Stimulated activated CD4-positive, alpha-beta T cell treated with anti-CD3 and anti-CD28 coated beads, Interleukin-4, amount 100 ng/mL, for 24 hours (primary cell): ENCODE measurements around the gene CFAP74.

Experiments
- DNase-seq: peaks from one replicate; pipeline ENCODE4 v3.0.0-alpha.2; 2020

The CFAP74 gene, protein sequence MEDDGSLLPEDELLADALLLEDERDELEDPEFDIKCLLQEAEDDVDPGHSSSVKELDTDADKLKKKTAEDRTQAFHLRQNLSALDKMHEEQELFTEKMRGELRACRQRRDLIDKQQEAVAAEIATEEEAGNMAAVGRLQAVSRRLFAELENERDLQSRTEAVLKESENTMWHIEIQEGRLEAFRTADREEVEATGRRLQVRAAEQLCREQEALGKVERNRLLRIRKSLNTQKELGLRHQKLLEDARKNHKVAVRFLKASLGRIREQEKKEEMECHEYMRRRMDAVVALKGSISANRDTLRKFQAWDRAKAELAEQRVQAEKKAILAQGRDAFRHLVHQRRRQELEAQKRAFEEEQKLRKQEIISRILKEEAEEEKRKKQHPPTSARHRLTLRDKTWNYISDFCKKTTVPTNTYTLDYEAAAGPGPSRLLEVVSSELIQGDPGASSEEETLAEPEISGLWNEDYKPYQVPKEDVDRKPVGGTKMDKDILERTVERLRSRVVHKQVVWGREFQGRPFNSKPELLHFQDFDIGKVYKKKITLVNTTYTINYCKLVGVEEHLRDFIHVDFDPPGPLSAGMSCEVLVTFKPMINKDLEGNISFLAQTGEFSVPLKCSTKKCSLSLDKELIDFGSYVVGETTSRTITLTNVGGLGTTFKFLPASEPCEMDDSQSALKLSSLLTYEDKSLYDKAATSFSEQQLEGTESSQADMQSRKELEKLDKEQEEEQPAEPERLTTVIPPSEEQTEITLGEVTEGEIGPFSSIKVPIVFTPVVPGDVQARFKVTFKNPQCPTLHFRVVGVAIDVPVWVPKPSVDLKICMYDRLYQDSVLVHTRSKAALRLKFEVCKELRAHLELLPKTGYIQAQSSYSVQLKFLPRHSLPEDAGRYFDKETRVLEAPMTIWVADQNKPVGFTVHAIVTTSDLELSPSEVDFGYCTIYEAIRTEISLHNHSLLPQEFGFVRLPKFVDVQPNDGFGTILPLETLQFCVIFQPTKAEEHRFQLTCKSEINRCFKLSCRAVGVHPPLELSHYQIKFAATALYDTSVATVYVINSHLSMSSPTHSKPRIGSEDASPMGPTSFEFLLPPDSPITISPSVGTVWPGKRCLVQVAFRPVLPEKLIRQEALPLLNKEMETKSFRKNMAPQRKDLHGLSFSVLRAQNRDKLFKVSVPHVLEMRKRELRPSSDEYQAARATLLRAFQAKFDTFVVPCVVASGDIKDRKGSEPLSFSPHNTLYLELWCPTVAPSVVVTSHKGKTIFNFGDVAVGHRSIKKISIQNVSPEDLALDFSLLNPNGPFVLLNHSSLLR (N-terminal part only)

DNA sequence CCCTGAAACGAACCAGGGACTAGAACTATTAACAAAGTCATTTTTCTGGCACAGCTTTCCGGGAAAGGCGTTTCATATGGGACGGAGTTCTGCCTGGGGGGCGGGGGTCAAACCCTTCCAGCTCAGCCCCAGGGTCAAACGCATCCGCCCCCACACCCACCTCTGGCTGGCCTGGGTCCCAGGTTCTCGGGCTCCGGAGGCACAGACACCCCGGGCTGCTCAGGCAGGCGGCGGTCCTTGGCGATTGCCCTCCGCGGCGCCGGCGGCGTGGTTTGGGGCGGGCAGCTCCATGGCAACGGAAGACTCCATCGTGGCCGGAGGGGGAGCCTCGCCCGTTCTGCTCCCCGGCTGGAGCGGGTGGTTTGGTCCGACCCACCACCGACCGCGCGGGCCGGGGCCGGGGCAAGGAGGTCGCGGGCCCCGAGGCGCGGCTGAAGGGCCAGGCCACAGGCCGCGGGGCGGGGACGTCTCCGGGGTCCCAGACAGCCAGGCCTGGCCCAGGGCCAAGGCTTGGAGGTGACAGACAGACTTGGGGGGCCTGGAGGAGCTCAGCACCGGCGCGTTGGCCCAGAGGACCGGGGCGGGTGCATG lies at the start of gene CFAP74:
TSS of gene CFAP74 (minus strand) at position 246 of the 591 bp plus-strand sequence. CDS start 12,830 bp downstream, outside the sequence.
- DNase-seq, result no peak

DNA sequence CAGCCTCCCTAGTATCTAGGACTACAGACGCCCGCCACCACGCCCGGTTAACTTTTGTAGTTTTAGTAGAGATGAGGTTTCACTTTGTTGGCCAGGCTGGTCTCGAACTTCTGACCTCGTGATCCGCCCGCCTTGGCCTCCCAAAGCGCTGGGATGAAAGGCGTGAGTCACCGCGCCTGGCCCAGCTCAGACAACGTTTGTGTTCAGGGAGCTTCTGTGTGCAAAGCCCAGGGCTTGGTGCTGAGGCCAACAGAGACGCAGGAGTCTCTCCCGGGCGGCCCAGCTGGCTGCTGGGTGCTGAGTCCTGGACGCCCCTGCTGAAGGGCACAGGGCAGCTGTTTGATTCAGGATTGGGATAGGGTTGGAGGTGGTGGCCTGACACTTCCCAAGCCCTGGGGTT lies 49.6 kb upstream of the CFAP74 start:
- DNase-seq, result no peak

DNA sequence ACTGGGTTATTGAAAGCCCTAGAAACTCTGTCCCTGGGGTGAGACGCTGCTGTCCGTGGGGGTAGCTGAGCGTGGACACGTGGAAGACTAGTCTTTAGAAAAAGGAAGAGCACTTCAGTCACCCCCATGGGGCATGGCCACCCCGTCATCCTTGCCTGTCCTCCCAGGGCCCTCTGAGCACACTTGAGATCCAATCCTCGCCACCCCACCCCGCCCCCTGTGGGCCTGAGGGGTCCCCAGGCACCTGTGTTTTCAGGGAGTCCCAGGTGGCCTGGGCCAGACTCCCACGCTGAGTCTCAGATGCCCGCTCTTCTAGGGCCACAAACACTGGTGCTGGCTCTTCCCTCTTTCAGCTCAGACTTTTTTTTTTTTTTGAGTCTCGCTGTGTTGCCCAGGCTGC lies 49.2 kb upstream of the CFAP74 start:
- DNase-seq, result no peak

DNA sequence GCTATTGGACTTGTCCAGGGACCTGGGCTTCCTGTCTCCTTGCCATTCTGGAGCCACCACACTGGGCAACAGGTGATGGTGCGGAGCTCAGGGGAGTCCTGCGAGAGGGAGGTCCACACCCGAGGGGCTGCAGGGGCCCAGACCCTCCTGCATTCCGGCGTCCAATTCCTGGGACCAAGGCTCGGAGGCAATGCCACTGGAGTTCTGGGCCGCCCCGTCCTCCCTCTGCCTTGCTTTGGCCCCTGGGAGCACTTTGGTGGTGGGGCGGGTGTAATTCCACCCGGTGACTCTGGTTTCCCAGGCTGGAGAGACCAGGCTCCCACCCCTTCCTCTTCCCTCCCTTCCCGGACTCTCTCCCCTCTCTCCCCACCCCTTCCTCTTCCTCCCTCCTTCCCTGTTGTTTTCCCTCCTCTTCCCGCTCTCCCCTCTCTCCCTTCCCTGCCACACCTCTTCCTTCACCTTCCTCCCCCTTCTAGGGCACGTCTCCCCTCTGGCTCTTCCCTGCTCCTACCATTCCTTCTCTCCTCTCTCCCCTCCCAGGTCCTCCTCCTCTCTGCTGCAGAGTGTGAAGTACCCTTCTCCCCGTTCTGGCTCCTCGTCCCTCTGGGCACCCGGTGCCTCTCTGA lies 48.6 kb upstream of the CFAP74 start:
- DNase-seq, result no peak

DNA sequence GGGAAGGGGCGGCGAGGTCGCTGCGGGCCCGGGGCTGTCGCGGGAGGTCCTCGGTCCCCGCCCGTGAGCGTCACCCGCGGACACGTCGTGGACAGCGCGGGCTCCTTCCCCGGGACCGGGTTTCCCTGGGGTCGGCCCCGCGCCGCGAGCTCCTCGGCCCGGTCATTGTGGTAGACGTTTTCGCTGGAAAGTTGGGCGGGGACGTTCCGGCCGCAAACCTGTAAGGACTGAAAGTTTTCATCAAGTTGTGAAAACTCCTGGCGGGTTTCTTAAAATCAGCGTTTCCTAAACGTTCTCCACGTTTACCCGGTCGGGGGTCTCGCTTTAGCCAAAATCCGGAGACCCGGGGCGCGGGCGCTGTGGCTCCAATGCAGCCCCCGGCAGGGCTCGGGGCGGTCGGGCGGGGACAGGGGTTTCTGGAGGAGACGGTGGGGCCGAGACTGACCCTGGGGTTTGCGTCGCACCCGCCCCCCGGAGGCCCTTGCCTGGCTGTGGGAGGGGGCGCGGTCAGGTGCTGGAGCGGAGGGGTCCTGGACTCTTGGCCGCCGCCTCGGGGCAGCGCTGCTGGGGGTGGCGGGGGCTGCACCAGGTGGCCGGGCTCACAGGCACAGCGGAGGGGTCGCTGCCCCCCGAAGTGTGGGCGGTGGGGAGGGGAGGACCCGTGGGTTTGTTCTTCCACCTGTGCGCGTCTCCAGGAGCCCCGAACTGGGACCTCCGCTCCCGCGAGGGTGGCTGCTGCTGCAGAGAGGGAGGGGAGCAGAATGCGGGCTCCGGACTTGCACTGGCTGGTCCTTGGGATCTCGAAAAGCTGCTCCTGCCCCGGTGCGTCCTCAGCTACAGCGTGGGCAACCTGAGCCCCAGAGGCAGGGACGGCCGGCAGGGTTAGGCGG lies 47.5 kb upstream of the CFAP74 start:
- no peak for DNase-seq

DNA sequence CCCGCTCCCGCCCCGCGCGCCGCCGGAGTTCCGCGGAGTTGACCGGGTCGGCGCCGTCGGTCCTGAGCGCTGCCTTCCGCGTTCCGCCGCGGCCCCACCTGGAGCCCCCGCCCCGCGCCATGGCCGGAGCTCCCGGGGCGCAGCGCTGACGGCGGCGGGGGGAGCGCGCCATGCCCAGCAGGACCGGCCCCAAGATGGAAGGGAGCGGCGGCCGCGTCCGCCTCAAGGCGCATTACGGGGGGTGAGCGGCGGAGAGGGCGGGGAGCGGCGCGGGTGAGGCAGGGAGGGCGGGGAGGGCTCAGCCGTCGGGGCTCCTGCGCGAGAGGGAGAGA lies 46.8 kb upstream of the CFAP74 start:
- no peak for DNase-seq

DNA sequence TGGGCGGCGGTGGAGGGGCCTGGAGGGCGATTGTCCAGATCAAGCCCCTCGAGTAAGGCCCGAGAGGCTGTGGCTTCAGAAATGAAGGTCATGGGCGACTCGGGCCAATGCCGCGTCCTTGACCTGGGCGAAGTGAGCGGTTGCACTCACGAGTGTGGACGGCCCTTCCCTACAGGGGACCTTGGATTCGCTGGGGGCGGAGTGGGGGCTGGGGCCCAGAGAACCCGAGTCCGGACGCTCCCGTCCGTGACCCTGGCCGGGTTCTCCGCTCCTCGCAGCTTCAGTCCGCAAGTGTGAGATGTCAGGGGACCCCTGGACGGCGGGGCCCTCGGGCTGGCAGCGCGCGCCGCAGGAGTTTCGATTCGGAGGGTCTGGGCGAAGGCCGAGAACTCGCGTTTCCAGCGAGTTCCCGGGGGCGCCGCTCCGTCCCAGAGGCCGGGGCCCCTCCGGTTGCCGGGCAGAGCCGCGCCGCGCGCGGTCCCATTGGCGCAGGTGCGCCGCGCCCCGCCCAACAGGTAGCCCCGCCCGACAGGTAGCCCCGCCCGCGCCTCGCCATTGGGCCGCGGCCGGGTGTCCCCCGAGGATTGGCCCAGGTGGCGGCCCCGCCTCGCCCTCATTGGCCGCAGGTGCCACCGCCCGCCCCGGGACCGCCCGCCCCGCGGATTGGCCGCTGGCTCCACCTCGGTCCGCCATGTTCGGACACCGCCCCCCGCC lies 46.3 kb upstream of the CFAP74 start, which contains the start of gene PRKCZ:
TSS of gene PRKCZ (plus strand) at position 694 of the 714 bp plus-strand sequence. CDS start 220 bp downstream, outside the sequence.
- peak; percentile 92 for DNase-seq

DNA sequence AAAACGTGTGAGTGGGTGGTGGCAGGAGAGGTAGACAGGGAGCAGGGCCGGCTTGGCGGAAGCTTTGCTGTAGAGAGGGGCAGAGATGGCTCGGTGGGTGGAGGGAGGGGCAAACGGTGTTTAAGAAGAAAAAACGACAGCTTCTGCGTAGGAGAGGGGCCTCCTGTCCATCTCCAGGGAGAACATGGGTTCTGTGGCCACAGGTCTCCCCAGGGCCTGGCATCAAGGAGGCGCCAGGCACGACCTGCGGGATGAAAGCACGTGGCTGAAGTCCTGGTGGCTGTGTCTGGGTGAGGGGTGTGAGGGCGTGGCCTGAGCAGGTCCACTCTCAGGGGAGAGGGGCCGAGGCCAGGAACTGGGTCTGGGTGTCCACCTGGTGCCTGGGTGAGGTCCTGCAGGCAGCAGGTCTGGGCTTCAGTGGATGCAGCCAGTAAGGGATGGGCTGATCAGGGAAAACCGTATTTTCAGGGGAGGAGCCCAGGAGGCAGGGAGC lies 45.7 kb upstream of the CFAP74 start:
- no peak for DNase-seq

DNA sequence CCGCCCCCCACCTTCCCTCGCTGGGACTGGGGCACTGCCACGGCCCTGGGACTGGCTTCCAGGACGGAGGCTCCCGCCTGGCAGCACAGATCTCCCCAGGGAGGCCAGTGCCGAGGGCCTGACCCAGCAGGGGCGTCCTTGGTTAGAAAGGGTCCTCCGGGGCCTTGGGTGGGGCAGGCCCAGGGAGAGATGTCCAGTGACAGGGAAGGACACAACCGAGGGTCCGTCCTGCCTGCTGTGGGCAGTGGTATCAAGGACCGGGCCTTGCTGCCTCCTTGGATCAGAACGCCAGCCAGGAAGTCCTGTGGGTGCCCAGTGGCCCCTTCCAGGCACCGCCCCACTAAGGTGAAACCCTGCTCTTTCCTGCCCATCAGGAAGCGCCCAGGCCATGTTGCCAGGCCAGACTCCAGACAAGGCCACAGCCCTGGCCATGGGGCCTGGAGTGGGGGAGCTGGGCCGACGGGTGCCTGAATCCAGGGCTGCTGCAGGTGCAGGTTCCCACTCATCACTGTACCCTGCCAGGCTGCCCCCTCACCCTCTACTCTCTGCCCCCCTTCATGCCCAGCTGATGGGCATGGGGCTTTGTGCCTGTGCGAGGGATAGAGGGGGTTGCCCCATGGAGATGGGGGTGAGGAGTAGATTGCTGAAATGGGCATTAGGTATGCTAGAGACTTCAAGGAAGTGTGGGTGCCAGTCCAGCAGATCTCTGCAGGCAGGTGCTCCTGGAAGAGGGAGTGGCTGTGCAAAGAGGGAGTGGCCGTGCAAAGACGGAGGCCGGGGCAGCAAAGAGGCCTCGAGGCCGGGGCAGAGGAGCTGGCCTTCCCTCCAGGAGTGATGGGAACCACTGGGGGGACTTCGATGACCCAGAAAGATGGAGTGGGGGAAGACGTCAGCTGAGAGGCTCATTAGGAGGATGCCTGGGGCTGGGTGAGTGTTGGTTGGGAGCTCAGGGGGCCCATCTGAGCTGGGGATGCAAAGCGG lies 44.5 kb upstream of the CFAP74 start:
- no peak for DNase-seq

DNA sequence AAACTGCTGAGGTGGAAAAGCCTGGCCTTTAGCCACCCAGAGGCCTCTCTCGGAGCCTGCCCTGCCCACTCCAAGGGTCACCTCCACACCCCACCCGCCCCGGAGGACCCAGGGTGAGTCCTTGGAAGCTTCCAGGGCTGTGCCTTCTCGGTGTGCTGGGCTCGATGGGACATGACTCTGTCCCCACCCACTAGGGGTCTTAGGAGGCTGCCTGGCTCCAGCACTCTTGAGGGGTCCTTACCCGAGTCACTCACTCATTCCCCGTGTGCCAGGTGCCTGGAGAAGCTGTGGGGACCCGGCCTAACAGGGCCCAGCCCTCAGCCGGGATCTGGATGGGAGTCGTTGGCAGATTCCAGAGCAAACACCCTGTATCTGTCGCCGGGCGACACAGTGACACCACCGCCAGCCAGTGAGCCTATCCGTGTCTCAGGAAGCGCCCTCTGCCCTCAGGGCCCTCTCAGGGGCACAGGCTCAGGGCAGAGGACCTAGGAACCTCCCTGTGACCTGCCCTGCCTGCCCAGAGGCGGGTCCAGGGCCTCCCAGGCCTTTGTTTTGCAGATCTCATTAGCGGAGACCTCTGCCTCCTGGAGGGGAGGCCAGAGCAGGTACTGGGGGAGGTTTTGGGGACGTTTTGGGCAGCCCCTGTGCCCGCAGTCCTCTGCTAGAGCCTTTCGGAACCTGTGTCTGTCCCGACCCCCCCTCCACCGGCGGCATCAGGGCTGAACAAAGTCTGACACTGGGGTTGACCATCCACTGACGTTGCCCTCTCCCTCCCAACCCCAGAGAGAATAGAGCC lies 43.6 kb upstream of the CFAP74 start:
- no peak for DNase-seq

DNA sequence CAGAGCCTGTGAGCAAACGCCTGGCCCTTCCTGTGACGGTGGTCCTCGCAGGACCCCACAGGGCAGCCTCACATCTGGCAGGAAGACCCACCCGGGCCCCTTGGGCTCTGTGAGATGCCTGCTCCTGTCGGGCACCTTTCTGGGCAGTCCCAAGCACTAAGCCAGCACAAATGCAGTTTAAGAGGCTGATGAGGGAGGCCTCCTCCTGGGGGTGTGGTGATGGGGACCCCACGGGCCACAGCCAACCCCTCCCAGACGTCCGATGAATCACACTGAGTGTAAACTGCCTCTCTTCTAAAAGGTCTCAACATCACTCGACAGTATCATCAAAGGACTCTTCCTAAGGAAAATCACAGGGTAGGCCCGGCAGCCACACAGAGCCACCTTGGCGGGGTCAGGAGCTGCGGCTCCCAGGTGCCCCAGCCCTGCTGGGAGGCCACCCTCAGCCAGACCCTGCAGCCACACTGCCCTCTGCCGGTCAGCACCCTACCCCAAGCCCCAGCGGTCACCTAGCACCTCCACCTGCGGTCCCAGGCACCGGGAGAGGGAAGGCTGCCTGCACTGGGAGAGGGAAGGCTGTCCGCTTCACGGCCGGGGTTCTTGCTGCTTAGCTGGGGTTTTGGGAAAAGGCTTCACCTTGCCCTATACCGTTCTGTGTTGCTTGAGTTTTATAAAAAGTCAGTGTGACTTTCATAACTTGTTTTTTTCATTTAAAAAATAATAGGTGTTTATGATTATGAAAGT lies 42.8 kb upstream of the CFAP74 start:
- DNase-seq, result peak; percentile 49

DNA sequence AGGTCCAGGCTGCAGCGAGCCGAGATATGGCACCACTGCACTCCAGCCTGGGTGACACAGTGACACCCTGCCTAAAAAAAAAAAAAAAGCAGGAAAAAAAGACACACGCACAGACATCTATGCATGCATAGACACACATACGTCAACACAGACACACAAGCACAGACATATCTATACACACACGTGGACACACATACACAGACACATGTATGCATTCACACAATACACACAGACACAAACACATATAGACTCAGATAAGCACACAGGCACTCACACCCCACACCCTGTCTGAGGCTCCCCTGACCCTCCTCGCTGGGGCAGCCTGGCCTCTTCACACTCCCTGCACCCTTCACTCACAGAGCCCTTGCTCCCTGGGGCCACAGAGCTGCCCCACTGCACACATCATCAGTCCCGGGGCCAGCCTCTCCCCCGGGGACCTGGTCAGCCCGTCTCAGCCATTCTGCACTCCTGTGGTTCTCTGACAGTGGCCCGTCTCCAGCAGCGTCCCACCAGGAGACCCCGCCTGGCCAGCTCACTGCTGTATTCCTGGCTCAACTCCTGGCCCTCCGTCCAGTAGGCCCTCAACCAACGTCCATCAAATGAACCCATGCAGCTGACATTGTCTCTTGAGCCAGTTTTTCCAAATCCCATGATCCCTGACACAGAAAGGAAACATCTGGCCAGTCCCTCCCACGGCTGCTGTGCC lies 42.0 kb upstream of the CFAP74 start:
- no peak for DNase-seq

DNA sequence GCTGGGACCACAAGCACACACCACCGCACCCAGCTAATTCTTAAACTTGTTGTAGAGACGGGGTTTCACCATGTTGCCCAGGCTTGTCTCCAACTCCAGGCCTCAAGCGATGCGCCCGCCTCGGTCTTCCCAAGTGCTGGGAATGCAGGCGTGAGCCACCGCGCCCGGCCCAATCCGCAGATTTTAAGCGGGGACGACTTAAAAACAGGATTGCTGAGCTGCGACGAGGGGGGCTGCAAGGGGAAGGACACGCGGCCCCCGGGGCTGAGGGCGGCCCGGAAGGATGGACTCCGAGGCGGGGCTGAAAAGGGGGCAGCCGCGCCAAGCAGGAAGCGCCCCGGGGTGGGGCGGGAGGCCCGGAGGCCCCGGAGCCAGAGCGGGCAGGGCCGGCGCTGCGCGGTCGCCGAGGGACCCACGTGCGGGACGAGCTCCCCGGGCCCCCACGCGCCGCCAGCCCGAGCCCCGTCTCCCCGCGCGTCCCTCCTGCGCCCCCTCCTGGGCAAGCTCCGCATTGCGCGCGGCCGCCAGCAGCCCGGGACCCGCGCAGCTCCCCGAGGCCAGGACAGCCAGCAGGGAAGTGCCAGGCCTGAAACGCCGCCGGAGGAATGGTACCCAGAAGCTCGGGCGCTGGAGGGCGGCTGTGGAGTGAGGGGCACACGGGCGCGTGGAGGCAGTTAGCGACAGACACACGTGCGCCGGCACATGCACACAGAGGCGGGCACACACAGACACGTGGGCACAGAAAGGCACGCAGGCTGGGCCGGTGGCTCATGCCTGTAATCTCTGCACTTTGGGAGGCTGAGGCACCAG lies 41.1 kb upstream of the CFAP74 start:
- DNase-seq, result peak; percentile 78

DNA sequence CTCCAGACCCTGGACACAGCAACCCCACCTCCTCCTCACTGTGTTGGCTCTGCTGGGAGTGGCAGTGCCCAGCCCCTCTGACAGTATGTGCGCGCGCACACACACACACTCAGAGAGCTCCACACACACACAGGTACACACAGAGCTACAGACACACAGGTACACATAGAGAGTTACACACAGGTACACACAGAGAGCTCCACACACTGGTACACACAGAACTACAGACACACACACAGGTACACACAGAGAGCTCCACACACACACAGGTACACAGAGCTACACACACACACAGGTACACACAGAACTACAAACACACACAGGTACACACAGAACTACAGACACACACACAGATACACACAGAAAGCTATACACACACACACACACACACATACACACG lies 40.3 kb upstream of the CFAP74 start:
- no peak for DNase-seq
